Mesenchymal stem cell (in vitro differentiated cells and primary cell): ENCODE results near the gene ATP7B.

Experiments used
- DNase-seq: peaks from one replicate; pipeline ENCODE4 v3.0.0-alpha.2; 2013
- H2AFZ ChIP-seq: one replicate; pipeline ENCODE4 v1.6.1; 2013; ENCODE audit warnings: low read depth, mild to moderate bottlenecking, control low read depth, inconsistent platforms, low read length, moderate library complexity
- H2AK5ac ChIP-seq: 2 replicates; pipeline ENCODE4 v1.6.1; 2013; ENCODE audit warnings: low read length, moderate library complexity, mild to moderate bottlenecking, inconsistent platforms; ENCODE audit not compliant: severe bottlenecking
- H2BK120ac ChIP-seq: one replicate; pipeline ENCODE4 v1.6.1; 2013; ENCODE audit warnings: low read depth, mild to moderate bottlenecking, inconsistent platforms, low read length, moderate library complexity
- H2BK12ac ChIP-seq, 2 experiments: one replicate each; pipeline ENCODE4 v1.6.1; 2013; ENCODE audit warnings: inconsistent platforms in 2 of 2, low read length in 2 of 2, mild to moderate bottlenecking in 2 of 2, moderate library complexity in 2 of 2, control low read depth in 1 of 2
- H2BK15ac ChIP-seq: one replicate; pipeline ENCODE4 v1.6.1; 2013; ENCODE audit warnings: mild to moderate bottlenecking, low read depth, inconsistent platforms; ENCODE audit not compliant: poor library complexity, severe bottlenecking
- H2BK5ac ChIP-seq: 2 replicates; pipeline ENCODE4 v1.6.1; 2013; ENCODE audit warnings: low read depth, mild to moderate bottlenecking, low read length, control low read depth, inconsistent platforms; ENCODE audit not compliant: poor library complexity, severe bottlenecking
- H3K14ac ChIP-seq, 2 experiments: one replicate each; pipeline ENCODE4 v1.6.1; 2013; ENCODE audit warnings: inconsistent platforms in 2 of 2, low read length in 2 of 2, control low read depth in 1 of 2, mild to moderate bottlenecking in 1 of 2, moderate library complexity in 1 of 2
- H3K18ac ChIP-seq, 2 experiments: one replicate each; pipeline ENCODE4 v1.6.1; 2013; ENCODE audit warnings: inconsistent platforms in 2 of 2, low read length in 2 of 2, control low read depth in 1 of 2, low read depth in 1 of 2, mild to moderate bottlenecking in 1 of 2
- H3K23ac ChIP-seq, 2 experiments: one replicate each; pipeline ENCODE4 v1.6.1; 2013; ENCODE audit warnings: inconsistent platforms in 2 of 2, low read length in 2 of 2, mild to moderate bottlenecking in 2 of 2, moderate library complexity in 2 of 2, control low read depth in 1 of 2
- H3K27ac ChIP-seq: 2 replicates; pipeline ENCODE4 v1.5.1; 2013; ENCODE audit warnings: mild to moderate bottlenecking, moderate library complexity, low read length, control low read depth, inconsistent platforms; ENCODE audit not compliant: poor library complexity, severe bottlenecking
- H3K27me3 ChIP-seq, 2 experiments: 2 replicates each; pipeline versions ENCODE4 v1.6.1 to v1.7.0; 2013; ENCODE audit warnings: low read length in 2 of 2, mild to moderate bottlenecking in 2 of 2, moderate library complexity in 2 of 2, control low read depth in 1 of 2, inconsistent platforms in 1 of 2; ENCODE audit not compliant: control insufficient read depth in 1 of 2, insufficient read depth in 1 of 2
- H3K36me3 ChIP-seq, 2 experiments: 2 replicates each; pipeline versions ENCODE4 v1.6.1 to v1.7.0; 2013; ENCODE audit warnings: low read length in 2 of 2, control low read depth in 1 of 2, inconsistent platforms in 1 of 2, low read depth in 1 of 2, mild to moderate bottlenecking in 1 of 2; ENCODE audit not compliant: insufficient read depth in 2 of 2, control insufficient read depth in 1 of 2
- H3K4ac ChIP-seq, 2 experiments: one replicate each; pipeline ENCODE4 v1.6.1; 2013; ENCODE audit warnings: inconsistent platforms in 2 of 2, low read length in 2 of 2, mild to moderate bottlenecking in 2 of 2, moderate library complexity in 2 of 2, control low read depth in 1 of 2, low read depth in 1 of 2
- H3K4me1 ChIP-seq: 2 replicates; pipeline ENCODE4 v1.6.1; 2013; ENCODE audit warnings: low read depth, low read length, control low read depth; ENCODE audit not compliant: control insufficient read depth, insufficient read depth
- H3K4me2 ChIP-seq: 2 replicates; pipeline ENCODE4 v1.6.1; 2013; ENCODE audit warnings: low read length, mild to moderate bottlenecking, inconsistent platforms; ENCODE audit not compliant: poor library complexity, severe bottlenecking
- H3K4me3 ChIP-seq, 2 experiments: 2 replicates each; pipeline versions ENCODE4 v1.5.1 to v1.7.0; 2013; ENCODE audit warnings: low read length in 2 of 2, mild to moderate bottlenecking in 2 of 2, control low read depth in 1 of 2, low read depth in 1 of 2; ENCODE audit not compliant: insufficient read depth in 1 of 2
- H3K79me1 ChIP-seq: replicated peaks from 2 replicates; pipeline ENCODE4 v1.6.1; 2013; ENCODE audit warnings: mild to moderate bottlenecking, control low read depth, low read length, inconsistent platforms; ENCODE audit not compliant: poor library complexity, severe bottlenecking
- H3K9ac ChIP-seq: 2 replicates; pipeline ENCODE4 v1.7.0; 2013; ENCODE audit warnings: mild to moderate bottlenecking, low read length, moderate library complexity
- H3K9me3 ChIP-seq: 2 replicates; pipeline ENCODE4 v1.7.0; 2013; ENCODE audit warnings: mild to moderate bottlenecking, low read length; ENCODE audit not compliant: control insufficient read depth
- H4K8ac ChIP-seq: one replicate; pipeline ENCODE4 v1.6.1; 2013; ENCODE audit warnings: inconsistent platforms, mild to moderate bottlenecking, low read length, moderate library complexity
- H4K91ac ChIP-seq: one replicate; pipeline ENCODE4 v1.6.1; 2013; ENCODE audit warnings: mild to moderate bottlenecking, low read length, inconsistent platforms
- WGBS: methylation state at CpG from one replicate; pipeline ENCODE4 v1.1.7; 2013; ENCODE audit warnings: mixed read lengths; 5-methylcytosine and 5-hydroxymethylcytosine counted together

Gene ATP7B

DNA sequence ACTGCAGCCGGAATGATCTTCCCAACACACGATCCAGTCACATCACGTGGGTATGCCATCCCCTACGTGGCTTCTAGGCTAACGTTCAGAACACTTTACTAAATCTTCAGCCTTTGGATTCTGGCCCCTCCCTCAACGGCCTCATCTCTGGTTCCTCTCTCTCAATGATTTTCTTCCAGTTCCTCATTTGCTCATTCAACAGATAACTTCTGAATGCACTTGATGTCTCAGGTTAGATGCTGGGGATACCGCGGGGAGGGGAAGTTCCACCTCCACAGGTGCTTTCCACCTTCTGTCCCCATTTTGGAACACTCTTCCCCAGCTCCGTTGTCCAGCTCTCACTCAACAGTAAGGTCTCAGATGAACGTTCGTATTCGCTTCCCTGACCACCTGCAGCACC, 66.1 kb downstream of the ATP7B start:
- no peaks in the 10 kb centered on the region for H3K79me1 ChIP-seq
- H3K9me3 ChIP-seq: peaks cover under 1% of the 10 kb centered on the region
- H3K4me3 ChIP-seq: no peak overlapping the region
- H3K18ac ChIP-seq: no peak overlapping the region
- no peak for DNase-seq
- no peak overlapping the region for H2AK5ac ChIP-seq
- H3K4ac ChIP-seq: no peak overlapping the region
- H3K36me3 ChIP-seq: peaks cover 0 to 13% of the 10 kb centered on the region in 2 experiments
- 95% methylated on average over 12 of the region's 12 CpGs for WGBS
- H3K23ac ChIP-seq: no peak overlapping the region
- no peak overlapping the region for H2BK5ac ChIP-seq
- H3K9ac ChIP-seq: no peak overlapping the region
- no peak overlapping the region for H2BK120ac ChIP-seq
- no peaks in the 10 kb centered on the region for H3K4me1 ChIP-seq
- no peak overlapping the region for H2BK15ac ChIP-seq
- H3K27ac ChIP-seq: no peak overlapping the region
- peaks cover 0 to 6% of the 10 kb centered on the region in 2 experiments for H3K27me3 ChIP-seq
- no peak overlapping the region for H2BK12ac ChIP-seq
- no peak overlapping the region for H2AFZ ChIP-seq
- H3K4me2 ChIP-seq: no peak overlapping the region
- no peak overlapping the region for H3K14ac ChIP-seq
- no peak overlapping the region for H4K8ac ChIP-seq
- no peak overlapping the region for H4K91ac ChIP-seq

DNA sequence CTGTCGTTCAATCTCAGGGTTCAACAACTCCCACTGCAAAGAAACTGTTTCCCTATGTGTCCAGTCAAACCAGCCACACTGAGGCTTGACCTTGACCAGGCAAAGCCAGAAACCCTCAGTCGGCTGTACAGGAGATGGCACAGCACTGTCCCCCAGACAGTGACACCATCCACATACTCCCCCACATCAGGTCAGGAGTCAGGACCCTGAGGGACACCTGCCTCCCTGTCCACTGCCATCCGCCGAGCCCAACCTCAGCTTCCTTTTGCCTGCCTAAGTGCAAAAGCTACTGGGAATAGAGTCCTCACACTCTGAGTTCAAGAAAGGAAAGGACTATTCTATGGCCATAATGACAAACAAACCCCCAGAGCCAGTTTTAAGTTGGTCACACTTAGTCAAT, 66.8 kb downstream of the ATP7B start:
- H3K79me1 ChIP-seq: no peaks in the 10 kb centered on the region
- H3K9ac ChIP-seq: no peak overlapping the region
- no peak overlapping the region for H2AK5ac ChIP-seq
- no peak overlapping the region for H3K4me2 ChIP-seq
- no peak overlapping the region for H2BK5ac ChIP-seq
- no peak overlapping the region for H3K14ac ChIP-seq
- peaks cover 0 to 13% of the 10 kb centered on the region in 2 experiments for H3K36me3 ChIP-seq
- H3K27ac ChIP-seq: no peak overlapping the region
- no peak overlapping the region for H2BK15ac ChIP-seq
- H4K91ac ChIP-seq: no peak overlapping the region
- no peak overlapping the region for H2BK120ac ChIP-seq
- H2BK12ac ChIP-seq: no peak overlapping the region
- H3K27me3 ChIP-seq: peaks cover 0 to 6% of the 10 kb centered on the region in 2 experiments
- DNase-seq: no peak
- no peak overlapping the region for H2AFZ ChIP-seq
- H3K23ac ChIP-seq: no peak overlapping the region
- no peak overlapping the region for H3K4ac ChIP-seq
- no peak overlapping the region for H4K8ac ChIP-seq
- H3K4me3 ChIP-seq: no peak overlapping the region
- H3K18ac ChIP-seq: no peak overlapping the region
- WGBS: 89% methylated on average over 4 of the region's 4 CpGs
- no peaks in the 10 kb centered on the region for H3K9me3 ChIP-seq
- no peaks in the 10 kb centered on the region for H3K4me1 ChIP-seq

DNA sequence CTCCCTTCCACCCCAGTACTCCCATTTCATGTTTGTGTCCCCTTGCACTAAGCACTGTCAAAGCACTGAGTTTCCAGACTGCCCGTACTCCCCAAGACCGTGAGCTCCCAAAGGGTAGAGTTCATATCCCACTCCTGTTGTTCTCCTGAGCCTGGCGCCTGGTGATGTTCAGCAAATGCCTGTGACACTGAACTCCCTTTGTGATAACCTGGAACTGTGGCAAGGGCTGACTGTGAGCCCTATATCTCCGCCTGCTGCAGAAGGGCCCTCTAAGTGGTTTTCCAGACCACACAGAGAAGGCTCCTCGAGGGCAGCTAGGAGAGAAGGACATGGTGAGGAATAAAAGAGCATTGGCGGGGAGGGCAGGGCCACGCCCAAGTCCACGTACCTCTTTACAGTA, 67.5 kb downstream of the ATP7B start:
- no peak overlapping the region for H2BK120ac ChIP-seq
- no peaks in the 10 kb centered on the region for H3K9me3 ChIP-seq
- no peak overlapping the region for H3K14ac ChIP-seq
- H3K18ac ChIP-seq: no peak overlapping the region
- peaks cover 0 to 13% of the 10 kb centered on the region in 2 experiments for H3K36me3 ChIP-seq
- H2AFZ ChIP-seq: no peak overlapping the region
- H2BK5ac ChIP-seq: no peak overlapping the region
- no peak overlapping the region for H2BK12ac ChIP-seq
- no peak overlapping the region for H3K9ac ChIP-seq
- no peak overlapping the region for H4K91ac ChIP-seq
- no peak overlapping the region for H3K4ac ChIP-seq
- H3K4me2 ChIP-seq: no peak overlapping the region
- no peak overlapping the region for H3K4me3 ChIP-seq
- no peak overlapping the region for H2BK15ac ChIP-seq
- no peak for DNase-seq
- H3K4me1 ChIP-seq: no peaks in the 10 kb centered on the region
- H2AK5ac ChIP-seq: no peak overlapping the region
- no peak overlapping the region for H4K8ac ChIP-seq
- H3K27me3 ChIP-seq: peaks cover 0 to 6% of the 10 kb centered on the region in 2 experiments
- WGBS: 81% methylated on average over 8 of the region's 8 CpGs
- no peaks in the 10 kb centered on the region for H3K79me1 ChIP-seq
- no peak overlapping the region for H3K23ac ChIP-seq
- H3K27ac ChIP-seq: no peak overlapping the region

DNA sequence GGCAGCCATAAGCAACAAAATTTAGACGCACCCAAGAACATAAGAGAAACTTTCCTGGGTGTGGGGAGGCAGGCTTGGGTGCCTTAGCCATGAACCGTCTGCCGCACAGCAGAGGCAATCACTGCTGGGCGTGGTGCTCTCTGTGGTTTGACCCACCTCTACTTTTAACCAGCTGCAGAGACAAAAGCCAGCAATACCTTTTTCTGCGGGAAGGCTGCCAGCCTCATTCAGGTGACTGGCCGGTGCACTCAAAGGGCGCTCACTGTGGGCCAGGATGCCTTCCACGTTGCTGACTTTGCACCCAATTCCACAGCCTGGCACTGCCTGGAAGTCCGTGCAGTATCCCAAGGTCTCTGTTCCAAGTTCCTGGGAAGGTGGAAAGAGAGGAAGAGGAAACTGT, 69.1 kb downstream of the ATP7B start:
- Histone ChIP-seq H3K23ac (no peak overlapping the region), H3K18ac (no peak overlapping the region), H3K27ac (no peak overlapping the region), H3K27me3 (peaks cover 0 to 9% of the 10 kb centered on the region in 2 experiments), H3K4ac (no peak overlapping the region), H3K36me3 (peaks cover 0 to 13% of the 10 kb centered on the region in 2 experiments), H2BK15ac (no peak overlapping the region), H2BK5ac (no peak overlapping the region), H3K14ac (no peak overlapping the region), H3K9me3 (no peaks in the 10 kb centered on the region), H3K4me1 (no peaks in the 10 kb centered on the region), H2BK120ac (no peak overlapping the region), H3K79me1 (no peaks in the 10 kb centered on the region), H2AFZ (no peak overlapping the region), H3K4me3 (no peak overlapping the region), H2AK5ac (no peak overlapping the region), H3K9ac (no peak overlapping the region), H3K4me2 (no peak overlapping the region), H4K91ac (no peak overlapping the region), H2BK12ac (no peak overlapping the region), H4K8ac (no peak overlapping the region)
- no peak for DNase-seq
- WGBS: 87% methylated on average over 9 of the region's 9 CpGs
